Activated T-helper 2 cell treated with anti-CD3 and anti-CD28 coated beads, Interferon-gamma antibody, Interleukin-2, Interleukin-4, amounts not matched to agents 10 μg/mL and 5 μg/mL and 100 μg/mL, durations not matched to agents 14 hours and 24 hours and 36 hours (primary cell): ENCODE results near the gene PRTFDC1. TPM values are rescaled to one million over a fixed set of nuclear protein-coding genes. Genes with fewer than 3 reads are reported as not detected.
"Not testable (repeated sequence)": the region's sequence is repeated elsewhere in the genome, so short reads cannot be mapped to it uniquely, and the experiment has no call there.

ENCODE experiments used
- DNase-seq: peaks from one replicate; pipeline ENCODE4 v3.0.0; 2021; ENCODE audit warnings: low spot score
- H3K27ac Mint-ChIP-seq: one replicate; pipeline ENCODE4 v1.8.0; 2021; ENCODE audit warnings: mixed read lengths
- H3K27me3 Mint-ChIP-seq: one replicate; pipeline ENCODE4 v1.8.0; 2021; ENCODE audit warnings: low read depth, mixed read lengths
- H3K36me3 Mint-ChIP-seq: one replicate; pipeline ENCODE4 v1.8.0; 2021; ENCODE audit warnings: low read depth, mixed read lengths
- H3K4me1 Mint-ChIP-seq: one replicate; pipeline ENCODE4 v1.8.0; 2021; ENCODE audit warnings: low read depth, mixed read lengths
- H3K4me3 Mint-ChIP-seq: one replicate; pipeline ENCODE4 v1.8.0; 2021; ENCODE audit warnings: low read depth, mild to moderate bottlenecking, moderate library complexity, mixed read lengths
- H3K9me3 Mint-ChIP-seq: one replicate; pipeline ENCODE4 v1.8.0; 2021; ENCODE audit warnings: mixed read lengths
- intact Hi-C: fragments of 100-400 bp; cut with micrococcal nuclease; formaldehyde crosslinking; loops from one replicate; pipeline ENCODE4 v1.15.1; 2023
- total RNA-seq: library from RNA; stranded (reverse); gene quantifications from 2 replicates; pipeline ENCODE4 v1.2.3, GENCODE V29; 2022

Gene PRTFDC1
- total RNA-seq, 1 donor from 2014 or later: 0.11 TPM

- H3K27ac Mint-ChIP-seq: no peak overlapping the region
- intact Hi-C loops: no loop called here
- no peaks in the 10 kb centered on the region for H3K36me3 Mint-ChIP-seq
- H3K4me3 Mint-ChIP-seq: no peak overlapping the region
- peaks cover 6% of the 10 kb centered on the region for H3K4me1 Mint-ChIP-seq
- H3K27me3 Mint-ChIP-seq: peaks cover 3% of the 10 kb centered on the region
- no peaks in the 10 kb centered on the region for H3K9me3 Mint-ChIP-seq
- DNase-seq: no peak
Measured at GRCh38 chr10:24938525-24938924, 13.9 kb downstream of the PRTFDC1 start.

- H3K27me3 Mint-ChIP-seq: peaks cover 3% of the 10 kb centered on the region
- DNase-seq: no peak
- no peak overlapping the region for H3K27ac Mint-ChIP-seq
- peaks cover 6% of the 10 kb centered on the region for H3K4me1 Mint-ChIP-seq
- H3K9me3 Mint-ChIP-seq: no peaks in the 10 kb centered on the region
- no peak overlapping the region for H3K4me3 Mint-ChIP-seq
- intact Hi-C loops: no loop called here
- no peaks in the 10 kb centered on the region for H3K36me3 Mint-ChIP-seq
Measured at GRCh38 chr10:24938076-24938475, 14.3 kb downstream of the PRTFDC1 start.

GRCh38 chr10:24935504-24936292, 16.7 kb downstream of the PRTFDC1 start:
- H3K4me3 Mint-ChIP-seq: no peak overlapping the region
- H3K4me1 Mint-ChIP-seq: peaks cover 6% of the 10 kb centered on the region
- H3K36me3 Mint-ChIP-seq: no peaks in the 10 kb centered on the region
- intact Hi-C loops: no loop called here
- H3K27me3 Mint-ChIP-seq: peaks cover 13% of the 10 kb centered on the region
- no peak for DNase-seq
- no peaks in the 10 kb centered on the region for H3K9me3 Mint-ChIP-seq
- no peak overlapping the region for H3K27ac Mint-ChIP-seq

GRCh38 chr10:24931236-24931635, 21.2 kb downstream of the PRTFDC1 start:
- peaks cover 13% of the 10 kb centered on the region for H3K27me3 Mint-ChIP-seq
- no peak for DNase-seq
- no peak overlapping the region for H3K4me3 Mint-ChIP-seq
- H3K36me3 Mint-ChIP-seq: no peaks in the 10 kb centered on the region
- intact Hi-C loops: no loop called here
- H3K27ac Mint-ChIP-seq: no peak overlapping the region
- no peaks in the 10 kb centered on the region for H3K9me3 Mint-ChIP-seq
- peaks cover 6% of the 10 kb centered on the region for H3K4me1 Mint-ChIP-seq

GRCh38 chr10:24930427-24930826, 22.0 kb downstream of the PRTFDC1 start:
- DNase-seq: no peak
- H3K27me3 Mint-ChIP-seq: peaks cover 13% of the 10 kb centered on the region
- no peaks in the 10 kb centered on the region for H3K36me3 Mint-ChIP-seq
- H3K4me3 Mint-ChIP-seq: no peak overlapping the region
- peaks cover 1% of the 10 kb centered on the region for H3K4me1 Mint-ChIP-seq
- no peak overlapping the region for H3K27ac Mint-ChIP-seq
- H3K9me3 Mint-ChIP-seq: peaks cover 6% of the 10 kb centered on the region
- intact Hi-C loops: no loop called here

- H3K9me3 Mint-ChIP-seq: peaks cover 8% of the 10 kb centered on the region
- H3K4me1 Mint-ChIP-seq: no peaks in the 10 kb centered on the region
- H3K4me3 Mint-ChIP-seq: no peak overlapping the region
- no peaks in the 10 kb centered on the region for H3K36me3 Mint-ChIP-seq
- no peak for DNase-seq
- peaks cover 13% of the 10 kb centered on the region for H3K27me3 Mint-ChIP-seq
- intact Hi-C loops: no loop called here
- H3K27ac Mint-ChIP-seq: no peak overlapping the region
Measured at GRCh38 chr10:24929904-24930303, 22.5 kb downstream of the PRTFDC1 start.

- intact Hi-C loops: no loop called here
- no peak overlapping the region for H3K27ac Mint-ChIP-seq
- peaks cover 13% of the 10 kb centered on the region for H3K27me3 Mint-ChIP-seq
- H3K36me3 Mint-ChIP-seq: peaks cover 6% of the 10 kb centered on the region
- DNase-seq: no peak
- H3K4me3 Mint-ChIP-seq: no peak overlapping the region
- peaks cover 17% of the 10 kb centered on the region for H3K9me3 Mint-ChIP-seq
- peaks cover under 1% of the 10 kb centered on the region for H3K4me1 Mint-ChIP-seq
Measured at GRCh38 chr10:24929056-24929544, 23.3 kb downstream of the PRTFDC1 start.

- peaks cover 11% of the 10 kb centered on the region for H3K36me3 Mint-ChIP-seq
- intact Hi-C loops: no loop called here
- no peak for DNase-seq
- peaks cover 5% of the 10 kb centered on the region for H3K4me1 Mint-ChIP-seq
- no peak overlapping the region for H3K4me3 Mint-ChIP-seq
- H3K27me3 Mint-ChIP-seq: peaks cover 10% of the 10 kb centered on the region
- peaks cover 25% of the 10 kb centered on the region for H3K9me3 Mint-ChIP-seq
- no peak overlapping the region for H3K27ac Mint-ChIP-seq
Measured at GRCh38 chr10:24928163-24928562, 24.2 kb downstream of the PRTFDC1 start.

- intact Hi-C loops: no loop called here
- no peak overlapping the region for H3K4me3 Mint-ChIP-seq
- H3K4me1 Mint-ChIP-seq: peaks cover 15% of the 10 kb centered on the region
- no peak overlapping the region for H3K27ac Mint-ChIP-seq
- H3K9me3 Mint-ChIP-seq: peaks cover 25% of the 10 kb centered on the region
- peaks cover 11% of the 10 kb centered on the region for H3K36me3 Mint-ChIP-seq
- H3K27me3 Mint-ChIP-seq: peaks cover 6% of the 10 kb centered on the region
- no peak for DNase-seq
Measured at GRCh38 chr10:24926557-24926956, 25.8 kb downstream of the PRTFDC1 start.

GRCh38 chr10:24925799-24926198, 26.6 kb downstream of the PRTFDC1 start:
- Mint-ChIP-seq H3K4me3 (no peak overlapping the region), H3K36me3 (peaks cover 11% of the 10 kb centered on the region), H3K27ac (no peak overlapping the region), H3K27me3 (peaks cover under 1% of the 10 kb centered on the region), H3K4me1 (peaks cover 23% of the 10 kb centered on the region), H3K9me3 (peaks cover 25% of the 10 kb centered on the region)
- intact Hi-C loops: no loop called here
- DNase-seq: no peak

- DNase-seq, H3K27ac Mint-ChIP-seq, H3K4me3 Mint-ChIP-seq, H3K27me3 Mint-ChIP-seq: not testable (repeated sequence)
- H3K36me3 Mint-ChIP-seq: peaks cover 14% of the 10 kb centered on the region
- intact Hi-C loops: loop anchor here (5.0 kb wide), 2 partner anchors 37 to 57 kb away; no protein-coding TSS in a partner anchor
- peaks cover 30% of the 10 kb centered on the region for H3K9me3 Mint-ChIP-seq
- peaks cover 25% of the 10 kb centered on the region for H3K4me1 Mint-ChIP-seq
Measured at GRCh38 chr10:24924483-24924882, 27.9 kb downstream of the PRTFDC1 start.

GRCh38 chr10:24922222-24922868, 30.1 kb downstream of the PRTFDC1 start:
- H3K36me3 Mint-ChIP-seq: peaks cover 16% of the 10 kb centered on the region
- peaks cover 25% of the 10 kb centered on the region for H3K4me1 Mint-ChIP-seq
- intact Hi-C loops: loop anchor here (1.0 to 5.0 kb wide), 3 partner anchors 35 to 100 kb away; no protein-coding TSS in a partner anchor
- H3K9me3 Mint-ChIP-seq: peaks cover 32% of the 10 kb centered on the region
- not testable (repeated sequence) for H3K4me3 Mint-ChIP-seq, H3K27me3 Mint-ChIP-seq, DNase-seq, H3K27ac Mint-ChIP-seq
